GM19328 (cell line): ENCODE results near the gene INSYN2B.

Source experiments
- ATAC-seq: cut with Tn5 transposase; IDR thresholded peaks from one replicate; pipeline ENCODE4 v1.9.1; 2021; ENCODE audit warnings: mild to moderate bottlenecking, moderate library complexity; ENCODE audit not compliant: unreplicated experiment

INSYN2B gene

DNA sequence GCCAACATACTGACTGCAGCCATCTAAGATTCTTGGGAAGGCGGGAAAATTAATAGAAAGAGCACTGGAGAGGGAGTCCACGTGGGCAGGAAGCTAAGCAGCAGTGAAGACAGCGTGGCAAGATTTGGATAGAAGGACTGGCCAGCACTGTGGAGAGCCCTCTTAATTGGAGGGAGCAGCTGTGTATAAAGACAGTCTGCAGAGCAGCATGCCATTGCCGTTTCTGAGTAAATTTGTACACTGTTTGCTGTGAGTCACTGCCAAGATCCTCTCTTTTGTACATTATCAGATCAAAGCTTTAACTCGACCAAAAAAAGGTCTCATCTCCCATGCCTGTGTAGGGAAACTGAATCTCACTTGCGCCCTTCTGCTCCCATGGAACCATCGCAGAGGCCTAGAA, 45.3 kb downstream of the INSYN2B start:
- no peak for ATAC-seq

- no peak for ATAC-seq
Observed at GRCh38 chr5:169933616-169934015, 46.7 kb downstream of the INSYN2B start.

DNA sequence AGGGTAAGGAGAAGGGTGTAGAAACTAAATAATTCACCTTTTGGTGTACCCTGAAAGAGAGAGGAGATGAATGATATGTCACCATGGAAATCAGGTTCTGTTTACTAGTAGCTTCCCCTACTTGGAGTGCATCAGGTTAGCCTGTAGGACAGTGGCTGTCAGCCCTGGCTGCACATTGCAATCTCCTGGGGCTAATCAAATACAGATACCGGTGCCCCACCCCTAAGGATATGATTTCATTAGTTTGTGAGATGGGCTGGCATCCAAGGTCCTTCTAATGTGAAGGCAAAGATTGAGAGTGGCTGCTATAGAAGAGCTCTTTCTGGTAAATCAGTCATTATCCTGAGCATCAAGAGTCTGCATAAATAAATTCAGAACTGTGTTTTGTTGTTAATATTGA, 47.2 kb downstream of the INSYN2B start:
- ATAC-seq = no peak

GRCh38 chr5:169923988-169924387, 56.3 kb downstream of the INSYN2B start:
- ATAC-seq = no peak

- no peak for ATAC-seq
Observed at GRCh38 chr5:169922474-169922873, 57.8 kb downstream of the INSYN2B start.

DNA sequence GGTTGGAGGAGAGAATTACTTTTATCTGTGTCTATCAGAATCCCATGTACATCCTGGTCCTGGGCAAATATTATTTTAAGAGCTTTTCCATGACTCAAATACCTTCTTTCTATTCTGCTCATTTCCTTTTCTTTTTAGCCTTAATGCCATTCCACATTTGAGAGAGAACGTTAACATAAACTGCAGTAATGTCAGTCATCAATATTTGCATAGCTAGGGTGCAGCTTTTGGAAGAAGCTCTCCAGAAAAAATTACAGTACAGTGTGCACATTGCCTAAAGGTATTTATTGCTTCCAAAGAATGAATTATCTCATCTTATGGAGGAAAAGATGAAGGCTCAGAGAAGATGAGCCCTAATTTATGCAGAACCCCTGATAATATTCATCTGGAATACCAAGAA, 58.3 kb downstream of the INSYN2B start:
- ATAC-seq = no peak

GRCh38 chr5:169921384-169921783, 58.9 kb downstream of the INSYN2B start:
- no peak for ATAC-seq

DNA sequence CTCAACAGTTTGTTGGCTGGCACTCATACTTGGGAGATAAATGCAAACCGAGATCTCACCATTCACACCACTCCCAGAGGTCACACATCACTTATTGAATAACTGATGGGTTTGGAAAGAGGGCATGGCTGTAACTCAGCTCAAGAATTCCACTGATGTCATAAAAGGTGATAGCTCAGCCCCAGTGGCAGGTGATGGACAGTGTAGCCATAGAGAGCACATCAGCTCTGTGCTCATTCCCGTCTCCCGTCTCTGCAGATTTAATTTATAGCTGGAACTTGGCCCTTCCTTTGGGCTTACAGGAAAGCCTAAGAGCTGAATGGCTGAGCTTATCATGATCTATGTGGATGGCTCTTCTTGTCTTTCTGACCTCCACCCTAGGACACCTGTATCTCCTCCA, 59.8 kb downstream of the INSYN2B start:
- ATAC-seq = no peak

- ATAC-seq = no peak
Observed at GRCh38 chr5:169918228-169918627, 62.1 kb downstream of the INSYN2B start.

DNA sequence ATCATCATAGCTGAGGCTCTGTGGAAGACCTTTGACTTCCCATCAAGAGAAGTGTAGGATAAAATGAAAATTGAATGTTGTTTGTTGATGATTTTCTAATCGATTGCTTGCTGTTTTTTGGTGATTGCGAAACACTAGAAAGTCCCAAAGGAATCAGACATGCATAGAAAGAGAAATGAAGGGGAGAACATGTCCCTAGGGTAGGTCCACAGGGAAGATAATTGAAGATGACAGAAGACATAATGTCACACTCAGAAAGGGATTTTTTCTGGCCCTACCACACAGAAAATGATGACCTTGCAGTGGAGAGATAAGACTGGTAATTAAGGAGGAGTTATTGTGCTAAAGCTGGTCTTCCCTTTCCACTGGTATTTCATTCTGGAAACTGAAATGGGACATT, 62.8 kb downstream of the INSYN2B start:
- no peak for ATAC-seq

DNA sequence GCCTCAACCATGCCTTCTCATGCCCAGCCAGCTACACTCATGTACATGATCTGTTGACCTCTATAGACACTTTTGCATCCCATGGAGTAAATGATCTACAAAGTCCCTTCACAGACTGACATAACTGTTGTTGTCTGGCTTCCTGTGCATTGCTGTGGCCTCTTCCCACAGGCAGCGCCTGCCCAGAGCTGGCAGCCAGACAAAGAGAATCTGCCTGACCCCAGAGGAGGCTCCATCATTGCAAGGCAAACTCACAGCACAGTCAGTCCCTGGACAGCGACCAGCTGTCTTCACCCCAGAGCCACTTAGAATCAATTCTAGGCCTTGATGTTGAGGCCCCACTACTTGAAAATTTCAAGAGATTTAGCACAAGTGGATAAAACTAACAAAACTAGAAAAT, 65.5 kb downstream of the INSYN2B start:
- ATAC-seq = no peak

- no peak for ATAC-seq
Observed at GRCh38 chr5:169913479-169913878, 66.8 kb downstream of the INSYN2B start.

DNA sequence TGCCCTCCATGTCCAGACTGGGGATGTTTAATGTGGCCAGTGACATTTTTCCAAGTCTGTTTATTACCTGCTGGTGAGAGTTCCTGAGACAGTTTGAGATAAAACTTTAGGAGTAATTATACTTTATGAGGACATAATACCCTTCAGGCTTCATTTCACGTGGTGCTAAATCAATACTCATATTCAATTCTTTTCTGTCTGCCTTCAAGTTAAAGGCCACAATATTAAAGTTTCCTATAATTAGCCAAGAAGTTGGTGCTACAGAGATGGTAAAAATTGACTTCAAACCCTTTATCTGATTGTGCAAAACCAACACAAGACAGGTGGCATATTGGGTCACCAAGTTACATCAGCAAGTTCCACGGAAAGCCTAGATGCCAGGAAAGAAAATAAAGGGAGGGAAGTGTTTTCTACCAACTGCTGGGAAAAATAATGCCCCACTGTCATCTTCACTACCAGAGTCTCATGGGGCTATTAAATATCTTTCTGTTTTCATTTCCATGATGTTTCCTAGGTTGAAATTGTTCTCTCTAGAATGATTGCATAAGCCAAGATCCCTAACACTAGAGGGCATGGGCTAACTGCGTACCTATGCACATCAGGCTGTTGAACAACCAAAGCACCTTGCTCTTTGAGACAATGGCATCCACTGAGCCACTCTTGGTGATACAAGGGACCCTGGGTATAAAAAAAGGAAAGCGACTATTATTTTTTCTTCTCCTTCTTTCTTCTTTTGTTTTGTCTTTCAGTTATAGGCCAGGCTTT, 68.7 kb downstream of the INSYN2B start:
- no peak for ATAC-seq

- no peak for ATAC-seq
Observed at GRCh38 chr5:169910393-169910792, 69.9 kb downstream of the INSYN2B start.

GRCh38 chr5:169909945-169910344, 70.3 kb downstream of the INSYN2B start:
- no peak for ATAC-seq

GRCh38 chr5:169908864-169909263, 71.4 kb downstream of the INSYN2B start:
- no peak for ATAC-seq

- ATAC-seq = no peak
Observed at GRCh38 chr5:169906745-169907649, 73.3 kb downstream of the INSYN2B start.

- no peak for ATAC-seq
Observed at GRCh38 chr5:169905017-169905416, 75.3 kb downstream of the INSYN2B start.

GRCh38 chr5:169904508-169904907, 75.8 kb downstream of the INSYN2B start:
- ATAC-seq = no peak

GRCh38 chr5:169904059-169904458, 76.2 kb downstream of the INSYN2B start:
- ATAC-seq = no peak

- no peak for ATAC-seq
Observed at GRCh38 chr5:169901896-169902295, 78.4 kb downstream of the INSYN2B start.

GRCh38 chr5:169897481-169897880, 82.8 kb downstream of the INSYN2B start:
- no peak for ATAC-seq
